Right lobe of liver (tissue), 4 donors: ENCODE measurements around the gene AIPL1.

Experiments used
- CTCF ChIP-seq, 4 donors: fragments of 200-600 bp in 3 of 4; fragments of 450-650 bp in 1 of 4; IDR thresholded peaks; one replicate each; pipeline versions ENCODE4 v1.5.1 to v1.8.0; 2016 to 2022; ENCODE audit warnings: antibody characterized with exemption in 4 of 4, mild to moderate bottlenecking in 2 of 4
- POLR2A ChIP-seq: fragments of 450-650 bp; IDR thresholded peaks from one replicate; pipeline ENCODE4 v1.6.1; 2017; ENCODE audit warnings: antibody characterized with exemption, mild to moderate bottlenecking
- donor health status: DM: no; HTN: no; CAD: no.
- donor health status: DM: no; HTN: no; CAD: no.
- donor health status: DM: no; HTN: yes; CAD: no.

GRCh38 chr17:6415616-6416015, 19.3 kb downstream of the AIPL1 start:
- TF ChIP-seq POLR2A = no peak
- no peak for TF ChIP-seq CTCF (IDR thresholded peaks at IDR 0.05)
